AG04449 (cell line): ENCODE measurements around the gene MOV10L1.

ENCODE experiments used
- CTCF ChIA-PET: fragments of 350-600 bp; formaldehyde crosslinking; extraction: SDS; loops from one replicate; lab custom pipeline; 2021; ENCODE audit warnings: antibody characterized with exemption; lab: Yijun Ruan, JAX
- POLR2A ChIA-PET: fragments of 400-600, 350-600 bp; formaldehyde crosslinking; extraction: SDS; loops from one replicate; lab custom pipeline; 2020; ENCODE audit warnings: antibody characterized with exemption, inconsistent platforms; lab: Yijun Ruan, JAX
- DNase-seq: peaks from one replicate; pipeline ENCODE4 v3.0.0-alpha.2; 2010; ENCODE audit warnings: low read depth, low spot score
- H3K4me3 ChIP-seq: 2 replicates; pipeline ENCODE4 v1.5.1; 2011; ENCODE audit warnings: low read depth, mild to moderate bottlenecking, control low read depth, low read length
- TF ChIP-seq, protein P1 (sequence below): IDR thresholded peaks from one replicate; pipeline ENCODE4 v1.5.1; 2011; ENCODE audit warnings: mild to moderate bottlenecking, moderate library complexity, low read length, control low read depth, inconsistent platforms; ENCODE audit not compliant: insufficient read depth; ENCODE audit errors: missing control alignments

The MOV10L1 gene

DNA sequence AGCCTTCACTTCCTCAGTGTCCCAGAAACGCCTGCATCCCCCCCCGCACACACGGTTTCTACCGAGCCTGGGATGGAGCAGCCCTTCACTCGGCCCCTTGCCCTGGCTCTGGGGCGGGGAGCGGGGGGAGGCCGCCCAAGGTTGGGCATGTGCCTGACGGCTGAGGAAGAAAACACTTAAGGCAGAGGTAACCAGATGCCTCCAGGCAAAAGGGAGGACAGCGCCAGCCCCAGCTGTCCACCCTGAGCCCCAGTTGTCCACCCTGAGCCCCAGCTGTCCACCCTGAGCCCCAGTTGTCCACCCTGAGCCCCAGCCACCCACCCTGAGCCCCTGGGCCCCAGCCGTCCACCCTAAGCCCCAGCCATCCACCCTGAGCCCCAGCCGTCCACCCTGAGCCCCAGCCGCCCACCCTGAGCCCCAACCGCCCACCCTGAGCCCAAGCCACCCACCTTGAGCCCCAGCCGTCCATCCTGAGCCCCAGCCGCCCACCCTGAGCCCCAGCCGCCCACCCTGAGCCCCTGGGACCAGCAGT is 27.9 kb upstream of the MOV10L1 start:
- ChIA-PET POLR2A (no interaction called here), CTCF (no interaction called here)
- TF ChIP-seq, protein P1, sequence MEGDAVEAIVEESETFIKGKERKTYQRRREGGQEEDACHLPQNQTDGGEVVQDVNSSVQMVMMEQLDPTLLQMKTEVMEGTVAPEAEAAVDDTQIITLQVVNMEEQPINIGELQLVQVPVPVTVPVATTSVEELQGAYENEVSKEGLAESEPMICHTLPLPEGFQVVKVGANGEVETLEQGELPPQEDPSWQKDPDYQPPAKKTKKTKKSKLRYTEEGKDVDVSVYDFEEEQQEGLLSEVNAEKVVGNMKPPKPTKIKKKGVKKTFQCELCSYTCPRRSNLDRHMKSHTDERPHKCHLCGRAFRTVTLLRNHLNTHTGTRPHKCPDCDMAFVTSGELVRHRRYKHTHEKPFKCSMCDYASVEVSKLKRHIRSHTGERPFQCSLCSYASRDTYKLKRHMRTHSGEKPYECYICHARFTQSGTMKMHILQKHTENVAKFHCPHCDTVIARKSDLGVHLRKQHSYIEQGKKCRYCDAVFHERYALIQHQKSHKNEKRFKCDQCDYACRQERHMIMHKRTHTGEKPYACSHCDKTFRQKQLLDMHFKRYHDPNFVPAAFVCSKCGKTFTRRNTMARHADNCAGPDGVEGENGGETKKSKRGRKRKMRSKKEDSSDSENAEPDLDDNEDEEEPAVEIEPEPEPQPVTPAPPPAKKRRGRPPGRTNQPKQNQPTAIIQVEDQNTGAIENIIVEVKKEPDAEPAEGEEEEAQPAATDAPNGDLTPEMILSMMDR: no peak
- H3K4me3 ChIP-seq: no peak overlapping the region
- DNase-seq: no peak

DNA sequence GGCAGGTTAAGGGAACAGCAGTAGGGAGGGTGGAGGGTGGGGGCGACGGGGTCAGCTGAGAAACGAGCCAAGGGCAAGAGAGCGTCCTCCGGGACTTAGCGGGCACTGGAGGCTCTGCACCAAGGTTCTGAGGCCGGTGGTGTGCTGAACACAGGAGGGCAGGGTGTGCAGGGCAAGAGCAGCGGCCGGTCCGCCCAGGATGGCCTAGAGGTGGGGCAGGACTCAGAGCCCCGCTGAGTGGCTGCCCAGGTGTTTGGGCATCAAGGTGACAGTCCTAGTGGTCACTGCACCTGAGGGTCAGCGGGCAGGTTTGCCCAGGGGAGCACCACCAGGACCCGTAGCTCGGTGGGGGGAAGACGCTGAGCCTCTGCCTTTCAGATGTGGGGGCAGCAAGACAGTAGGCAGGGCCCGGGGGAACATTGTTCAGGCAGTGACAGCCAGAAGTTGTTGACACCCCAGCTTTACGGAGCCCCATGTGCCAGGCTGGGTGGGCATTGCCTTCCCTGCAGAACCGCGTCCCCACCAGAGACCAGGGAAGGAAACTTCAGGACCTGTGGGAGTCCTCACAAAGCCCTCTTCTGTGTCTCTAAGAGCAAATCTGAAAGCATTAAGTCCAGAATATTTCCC is 27.2 kb upstream of the MOV10L1 start:
- no peak overlapping the region for H3K4me3 ChIP-seq
- TF ChIP-seq, protein P1: no peak
- no peak for DNase-seq
- CTCF ChIA-PET: no interaction called here
- POLR2A ChIA-PET: no interaction called here

DNA sequence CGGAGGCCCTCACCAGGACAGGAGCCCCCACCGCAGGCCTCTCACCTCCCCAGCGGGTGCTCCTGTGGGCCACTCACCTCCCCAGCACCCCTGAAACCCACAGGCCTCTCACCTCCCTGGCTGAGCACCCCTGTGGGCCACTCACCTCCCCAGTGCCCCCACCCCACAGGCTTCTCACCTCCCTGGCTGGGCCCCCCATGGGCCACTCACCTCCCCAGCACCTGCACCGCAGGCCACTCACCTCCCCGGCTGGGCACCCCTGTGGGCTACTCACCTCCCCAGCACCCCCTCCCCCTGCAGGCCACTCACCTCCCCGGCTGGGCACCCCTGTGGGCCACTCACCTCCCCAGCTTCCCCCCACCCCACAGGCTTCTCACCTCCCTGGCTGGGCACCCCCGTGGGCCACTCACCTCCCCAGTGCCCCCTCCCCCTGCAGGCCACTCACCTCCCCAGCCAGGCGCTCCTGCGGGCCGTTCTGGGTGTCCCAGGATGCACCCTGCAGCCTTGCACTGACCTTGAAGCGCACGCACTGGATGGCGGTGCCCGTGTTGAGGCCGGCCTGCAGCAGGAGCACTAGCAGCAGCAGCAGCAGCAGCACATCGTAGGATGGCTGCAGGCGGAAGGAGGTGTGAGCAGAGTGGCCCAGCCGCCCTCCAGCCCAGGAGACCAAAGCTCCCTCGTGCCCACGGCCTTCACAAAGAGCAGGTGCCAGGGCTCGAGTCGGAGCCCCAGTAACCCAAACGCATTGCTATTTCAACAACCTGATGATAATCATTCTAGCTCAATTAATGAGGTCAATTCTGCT is 26.0 kb upstream of the MOV10L1 start:
- TF ChIP-seq, protein P1: no peak
- DNase-seq: no peak
- H3K4me3 ChIP-seq: no peak overlapping the region
- POLR2A ChIA-PET: no interaction called here
- CTCF ChIA-PET: interaction anchor here (0.7 to 2.6 kb wide), 2 partner anchors 34 to 87 kb away, joined by 3 to 7 read pairs; no protein-coding TSS in a partner anchor

DNA sequence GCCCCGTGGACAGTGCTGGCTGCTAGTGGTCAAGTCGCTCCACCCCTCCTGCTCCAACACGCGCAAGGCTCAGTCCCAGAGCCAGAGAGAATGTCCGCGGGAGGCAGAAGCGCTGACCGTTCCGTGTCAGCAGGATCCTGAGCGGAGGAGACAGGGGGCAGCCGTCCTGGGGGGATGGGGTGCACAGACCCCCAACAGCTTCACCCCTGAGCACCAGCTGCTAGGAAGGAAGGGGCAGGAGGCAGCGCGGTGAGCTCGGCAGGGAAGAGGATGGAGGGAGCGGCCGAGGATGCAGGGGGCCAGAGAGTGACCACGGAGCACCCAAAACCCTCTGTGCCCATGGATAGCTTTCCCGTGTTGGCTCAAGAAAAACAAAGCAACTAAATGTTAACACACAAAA is 25.4 kb upstream of the MOV10L1 start:
- TF ChIP-seq, protein P1: no peak
- no peak overlapping the region for H3K4me3 ChIP-seq
- no peak for DNase-seq
- CTCF ChIA-PET: interaction anchor here (0.7 to 2.6 kb wide), 2 partner anchors 34 to 88 kb away, joined by 3 to 7 read pairs; no protein-coding TSS in a partner anchor
- POLR2A ChIA-PET: no interaction called here

DNA sequence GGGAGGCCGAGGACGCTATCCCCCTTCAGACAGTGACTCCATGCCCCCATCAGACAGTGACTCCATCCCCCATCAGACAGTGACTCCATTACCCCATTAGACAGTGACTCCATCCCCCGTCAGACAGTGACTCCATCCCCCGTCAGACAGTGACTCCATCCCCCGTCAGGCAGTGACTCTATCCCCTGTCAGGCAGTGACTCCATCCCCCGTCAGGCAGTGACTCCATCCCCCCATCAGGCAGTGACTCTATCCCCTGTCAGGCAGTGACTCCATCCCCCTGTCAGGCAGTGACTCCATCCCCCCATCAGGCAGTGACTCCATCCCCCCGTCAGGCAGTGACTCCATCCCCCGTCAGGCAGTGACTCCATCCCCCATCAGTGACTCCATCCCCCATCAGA is 22.6 kb upstream of the MOV10L1 start:
- TF ChIP-seq, protein P1: no peak

DNA sequence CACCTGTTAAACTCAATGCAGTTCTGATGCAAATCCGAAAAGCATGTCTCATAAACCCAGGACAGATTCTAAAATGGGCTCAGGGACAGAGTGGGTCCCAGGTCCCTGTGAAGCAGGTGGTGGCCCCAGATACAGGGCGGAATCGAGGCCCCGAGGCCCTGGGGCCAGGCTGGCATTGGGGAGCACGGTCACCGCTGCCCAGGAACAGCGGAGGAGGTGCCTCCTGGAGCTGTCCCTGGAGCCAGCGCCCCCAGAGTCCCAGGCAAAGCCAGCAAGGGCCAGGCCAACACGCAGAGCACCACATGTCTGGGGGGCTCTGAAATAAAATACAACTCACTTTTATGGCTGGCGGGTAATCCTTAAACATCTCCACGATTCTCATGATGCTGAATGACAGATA is 21.7 kb upstream of the MOV10L1 start:
- POLR2A ChIA-PET: no interaction called here
- CTCF ChIA-PET: no interaction called here
- no peak overlapping the region for H3K4me3 ChIP-seq
- TF ChIP-seq, protein P1: no peak
- DNase-seq: no peak

More for the DNA sequence above, 22.6 kb upstream of the MOV10L1 start:
- CTCF ChIA-PET: no interaction called here
- H3K4me3 ChIP-seq: no peak overlapping the region
- POLR2A ChIA-PET: no interaction called here
- no peak for DNase-seq
